ENCODE measurements around the gene RAB44. TPM values are rescaled to one million over a fixed set of nuclear protein-coding genes. Genes with fewer than 3 reads are reported as not detected.
A peak's percentile ranks its signal among the peaks of the same experiment; 100 is the strongest.

RAB44 gene
- total RNA-seq, 1 donor from 2014 or later = not detected

DNA sequence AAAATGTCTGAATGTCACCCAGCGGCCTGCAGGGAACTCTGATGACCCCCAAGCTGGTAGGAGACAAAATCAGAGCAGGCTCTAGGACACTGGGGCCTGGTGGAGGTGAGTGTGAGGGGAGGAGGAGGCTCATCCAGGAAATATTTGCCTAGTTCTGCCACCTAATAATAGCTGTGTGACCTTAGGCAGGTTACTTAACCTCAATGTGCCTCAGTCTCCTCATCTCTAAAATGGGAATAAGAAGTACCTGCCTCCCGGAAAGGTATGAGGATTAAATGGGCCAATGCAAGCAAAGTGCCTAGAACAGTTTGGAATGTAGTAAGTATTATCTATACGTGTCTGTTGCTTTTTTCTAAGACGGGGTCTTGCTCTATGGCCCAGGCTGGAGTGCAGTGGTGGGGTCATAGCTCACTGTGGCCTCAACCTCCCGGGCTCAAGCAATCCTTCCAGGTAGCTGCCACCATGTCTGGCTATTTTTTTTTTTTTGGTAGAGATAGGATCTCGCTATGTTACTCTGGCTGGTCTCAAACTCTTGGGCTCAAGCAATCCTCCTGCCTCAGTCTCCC, 60.4 kb downstream of the RAB44 start:
- TF ChIP-seq CTCF (conservative IDR thresholded peaks at IDR 0.05; ENCODE audit: low read depth, low read length) = no peak
- no peak for DNase-seq (ENCODE audit: low read depth)
- H3K4me3 ChIP-seq (ENCODE audit: low read depth, low read length) = no peak overlapping the region

GRCh38 chr6:36758516-36759147, 61.0 kb downstream of the RAB44 start:
- no peak for DNase-seq (ENCODE audit: low read depth)
- no peak overlapping the region for H3K4me3 ChIP-seq (ENCODE audit: low read depth, low read length)
- no peak for TF ChIP-seq CTCF (conservative IDR thresholded peaks at IDR 0.05; ENCODE audit: low read depth, low read length)

DNA sequence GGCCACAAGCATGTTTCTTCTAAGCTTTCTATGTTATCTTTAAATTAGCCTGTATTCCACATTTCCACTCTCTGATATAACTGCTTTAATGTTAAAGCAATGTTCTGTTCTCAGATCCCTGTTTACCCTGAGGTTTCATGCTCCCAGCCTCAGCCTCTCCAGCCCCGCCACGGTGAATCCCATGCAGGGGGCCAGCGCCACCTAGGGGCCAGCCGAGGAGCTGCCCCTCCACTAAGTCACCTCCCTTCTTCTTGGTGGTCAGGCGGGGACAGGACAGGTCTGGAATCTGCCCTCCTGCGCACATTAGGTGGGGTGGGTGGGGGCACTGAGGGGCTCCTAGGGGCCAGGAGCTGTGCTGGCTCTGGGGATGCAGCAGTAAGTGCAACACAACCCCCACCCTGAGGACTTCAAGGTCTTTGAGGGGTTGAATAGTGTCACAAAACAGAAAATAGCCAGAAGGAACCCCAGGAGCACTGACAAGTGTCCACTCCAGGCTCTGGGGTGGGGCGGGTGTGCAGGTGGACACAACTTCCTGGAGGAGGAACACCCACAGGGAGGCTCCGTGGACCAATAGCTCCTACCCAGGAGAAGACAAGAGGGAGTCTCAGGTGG, 61.6 kb downstream of the RAB44 start:
- DNase-seq (ENCODE audit: low read depth) = no peak
- no peak overlapping the region for H3K4me3 ChIP-seq (ENCODE audit: low read depth, low read length)
- TF ChIP-seq CTCF (conservative IDR thresholded peaks at IDR 0.05; ENCODE audit: low read depth, low read length) = peak; percentile 95

DNA sequence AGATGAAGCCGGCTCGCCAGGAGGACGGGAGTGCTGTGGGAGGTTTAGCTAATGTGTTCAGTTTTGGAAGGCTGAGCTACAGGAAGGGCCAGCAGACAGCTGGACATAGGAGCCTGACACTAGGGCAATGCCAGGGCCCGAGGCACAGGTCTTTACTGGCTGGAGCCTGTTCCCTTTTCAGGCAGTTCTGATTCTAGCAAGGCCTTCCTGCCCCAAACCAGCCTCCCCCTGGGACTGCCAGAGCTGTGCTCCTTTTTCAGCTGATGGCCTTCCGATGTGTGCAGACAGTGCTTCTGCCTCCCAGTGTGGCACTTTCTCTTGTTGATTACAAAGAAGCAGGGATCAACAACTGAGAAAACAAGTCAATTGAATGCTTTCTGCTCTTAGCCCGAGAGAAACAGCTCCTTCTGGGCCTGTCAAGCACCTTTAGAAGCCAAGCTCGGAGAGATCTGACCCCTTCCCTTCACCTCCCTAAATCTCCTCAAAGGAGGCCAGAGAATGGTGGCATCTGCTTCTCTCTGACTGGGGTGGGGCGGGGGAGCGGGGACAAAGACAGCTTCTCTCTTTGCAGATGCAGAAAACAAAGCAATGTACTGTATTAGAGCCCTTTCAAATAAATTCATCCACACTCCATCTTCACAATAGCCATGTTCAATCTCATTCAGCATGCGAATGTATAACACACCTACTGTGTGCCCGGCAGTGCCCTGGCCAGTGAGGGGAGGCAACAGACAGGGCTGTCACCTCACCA, 63.2 kb downstream of the RAB44 start:
- DNase-seq (ENCODE audit: low read depth) = no peak
- TF ChIP-seq CTCF (conservative IDR thresholded peaks at IDR 0.05; ENCODE audit: low read depth, low read length) = no peak
- H3K4me3 ChIP-seq (ENCODE audit: low read depth, low read length) = no peak overlapping the region

GRCh38 chr6:36762123-36762522, 64.5 kb downstream of the RAB44 start:
- no peak overlapping the region for H3K4me3 ChIP-seq (ENCODE audit: low read depth, low read length)
- TF ChIP-seq CTCF (conservative IDR thresholded peaks at IDR 0.05; ENCODE audit: low read depth, low read length) = no peak
- no peak for DNase-seq (ENCODE audit: low read depth)

DNA sequence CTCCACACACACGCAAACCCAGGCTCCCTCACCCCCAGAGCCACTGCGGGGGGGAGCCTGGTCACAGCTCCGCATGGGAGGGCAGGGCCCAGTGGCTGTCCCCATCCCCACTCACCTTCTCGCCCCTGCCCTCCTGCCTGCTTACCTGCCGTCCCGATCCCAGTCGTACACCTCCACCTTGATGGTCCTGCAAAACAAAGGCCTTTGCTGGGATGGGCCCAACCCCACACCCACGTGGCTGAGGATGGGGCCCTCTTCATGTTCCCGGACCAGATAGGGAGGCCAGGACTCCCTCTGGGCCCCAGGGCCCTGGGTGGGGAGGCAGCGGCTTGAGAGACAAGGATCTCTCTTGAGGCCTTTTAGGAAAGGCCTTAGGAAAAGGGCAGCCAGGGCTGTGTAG, 67.6 kb downstream of the RAB44 start:
- no peak for TF ChIP-seq CTCF (conservative IDR thresholded peaks at IDR 0.05; ENCODE audit: low read depth, low read length)
- DNase-seq (ENCODE audit: low read depth) = no peak
- H3K4me3 ChIP-seq (ENCODE audit: low read depth, low read length) = no peak overlapping the region
